Fibroblast of lung (primary cell): ENCODE data around the gene WNK2. TPM values are rescaled to one million over a fixed set of nuclear protein-coding genes. Genes with fewer than 3 reads are reported as not detected.

Source experiments
- DNase-seq, 2 donors: peaks; one replicate each; pipeline versions ENCODE4 v3.0.0 to v3.0.0-alpha.2; 2010; ENCODE audit warnings: low read depth in 2 of 2
- H2AFZ ChIP-seq: 2 replicates; pipeline ENCODE4 v1.5.1; 2012; ENCODE audit warnings: low read length, control low read depth, inconsistent platforms
- H3K27ac ChIP-seq: 2 replicates; pipeline ENCODE4 v1.5.1; 2011; ENCODE audit warnings: low read length, control low read depth; ENCODE audit not compliant: insufficient read depth
- H3K27me3 ChIP-seq: 2 replicates; pipeline ENCODE4 v1.5.1; 2011; ENCODE audit warnings: mild to moderate bottlenecking, low read length; ENCODE audit not compliant: control insufficient read depth, insufficient read depth
- H3K36me3 ChIP-seq: 2 replicates; pipeline ENCODE4 v1.5.1; 2011; ENCODE audit warnings: low read length; ENCODE audit not compliant: control insufficient read depth, insufficient read depth
- H3K4me1 ChIP-seq: 2 replicates; pipeline ENCODE4 v1.5.1; 2011; ENCODE audit warnings: low read length; ENCODE audit not compliant: control insufficient read depth, insufficient read depth; ENCODE audit errors: extremely low read depth
- H3K4me2 ChIP-seq: 2 replicates; pipeline ENCODE4 v1.5.1; 2011; ENCODE audit warnings: low read length, control low read depth; ENCODE audit not compliant: insufficient read depth; ENCODE audit errors: extremely low read depth
- H3K4me3 ChIP-seq, 4 experiments: fragments of 200-600 bp in 1 of 4; sonication (generic) in 1 of 4; replicated peaks in 1 of 4; 2 replicates each; pipeline ENCODE4 v1.5.1; 2011 to 2016; ENCODE audit warnings: low read length in 4 of 4, low read depth in 3 of 4, mild to moderate bottlenecking in 3 of 4, control low read depth in 2 of 4, inconsistent platforms in 1 of 4, mixed read lengths in 1 of 4; ENCODE audit not compliant: insufficient read depth in 1 of 4; ENCODE audit errors: control extremely low read depth in 1 of 4
- H3K79me2 ChIP-seq: 2 replicates; pipeline ENCODE4 v1.5.1; 2012; ENCODE audit warnings: mild to moderate bottlenecking, low read length, inconsistent platforms; ENCODE audit not compliant: control insufficient read depth, insufficient read depth
- H3K9ac ChIP-seq: 2 replicates; pipeline ENCODE4 v1.5.1; 2011; ENCODE audit warnings: mild to moderate bottlenecking, low read length, control low read depth; ENCODE audit not compliant: insufficient read depth
- H3K9me3 ChIP-seq: 2 replicates; pipeline ENCODE4 v1.5.1; 2012; ENCODE audit warnings: low read depth, low read length; ENCODE audit not compliant: control insufficient read depth, insufficient read depth
- H4K20me1 ChIP-seq: 2 replicates; pipeline ENCODE4 v1.5.1; 2011; ENCODE audit warnings: low read length; ENCODE audit not compliant: control insufficient read depth, insufficient read depth; ENCODE audit errors: extremely low read depth
- EZH2 ChIP-seq: IDR thresholded peaks from 2 replicates; pipeline ENCODE4 v1.5.1; 2012; ENCODE audit warnings: low read length, control low read depth, mild to moderate bottlenecking; ENCODE audit errors: missing control alignments
- polyA plus RNA-seq, 2 donors: library from polyadenylated mRNA; depleted of rRNA in 1 of 2; stranded (reverse) in 1 of 2; unstranded in 1 of 2; fragments of >200 nt; gene quantifications; 2 replicates each; pipeline ENCODE4 v1.2.1, GENCODE V29; 2011 to 2012; ENCODE audit warnings: missing spikeins in 1 of 2
- total RNA-seq: library from RNA; depleted of rRNA; stranded (reverse); fragments of >200 nt; gene quantifications from 2 replicates; pipeline ENCODE4 v1.2.1, GENCODE V29; 2014
- TF ChIP-seq, protein P1 (sequence below), 2 donors: IDR thresholded peaks in 1 of 2; conservative IDR thresholded peaks in 1 of 2; 1 replicate in 1 of 2; 2 replicates in 1 of 2; pipeline ENCODE4 v1.5.1; 2011 to 2012; ENCODE audit warnings: low read length in 2 of 2, control low read depth in 1 of 2, inconsistent platforms in 1 of 2, low read depth in 1 of 2, mild to moderate bottlenecking in 1 of 2

Gene WNK2
- total and polyA plus RNA-seq, 2 donors (not counting 1 experiment from before 2014, with no cell fraction given) = not detected

DNA sequence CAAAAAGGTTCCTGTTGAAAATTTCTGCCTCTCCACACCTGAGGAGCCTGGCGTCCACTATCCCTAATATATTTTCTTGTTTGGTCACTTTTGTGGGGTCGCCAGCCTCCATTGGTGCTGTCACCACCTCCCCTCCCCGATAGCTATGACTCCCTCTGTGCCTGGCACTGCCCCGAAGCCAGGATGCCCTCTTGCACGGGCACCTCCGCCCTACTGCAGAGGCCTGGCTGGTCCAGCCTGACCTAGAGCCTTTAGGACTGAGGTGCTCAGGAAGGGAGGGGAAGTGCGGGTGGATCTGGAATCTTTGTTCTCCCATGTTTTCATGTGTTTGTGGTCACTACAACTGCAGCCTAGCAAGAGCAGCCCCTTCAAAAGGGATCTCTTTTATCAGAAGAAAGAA lies 62.6 kb downstream of the WNK2 start:
- no peak for DNase-seq
- TF ChIP-seq EZH2 = no peak
- TF ChIP-seq, protein P1, sequence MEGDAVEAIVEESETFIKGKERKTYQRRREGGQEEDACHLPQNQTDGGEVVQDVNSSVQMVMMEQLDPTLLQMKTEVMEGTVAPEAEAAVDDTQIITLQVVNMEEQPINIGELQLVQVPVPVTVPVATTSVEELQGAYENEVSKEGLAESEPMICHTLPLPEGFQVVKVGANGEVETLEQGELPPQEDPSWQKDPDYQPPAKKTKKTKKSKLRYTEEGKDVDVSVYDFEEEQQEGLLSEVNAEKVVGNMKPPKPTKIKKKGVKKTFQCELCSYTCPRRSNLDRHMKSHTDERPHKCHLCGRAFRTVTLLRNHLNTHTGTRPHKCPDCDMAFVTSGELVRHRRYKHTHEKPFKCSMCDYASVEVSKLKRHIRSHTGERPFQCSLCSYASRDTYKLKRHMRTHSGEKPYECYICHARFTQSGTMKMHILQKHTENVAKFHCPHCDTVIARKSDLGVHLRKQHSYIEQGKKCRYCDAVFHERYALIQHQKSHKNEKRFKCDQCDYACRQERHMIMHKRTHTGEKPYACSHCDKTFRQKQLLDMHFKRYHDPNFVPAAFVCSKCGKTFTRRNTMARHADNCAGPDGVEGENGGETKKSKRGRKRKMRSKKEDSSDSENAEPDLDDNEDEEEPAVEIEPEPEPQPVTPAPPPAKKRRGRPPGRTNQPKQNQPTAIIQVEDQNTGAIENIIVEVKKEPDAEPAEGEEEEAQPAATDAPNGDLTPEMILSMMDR (conservative IDR thresholded peaks at IDR 0.05 in 1 of 2, IDR thresholded peaks at IDR 0.05 in 1 of 2; ENCODE audit: low read depth in 1 of 2, low read length in 2 of 2) = no peak
- Histone ChIP-seq H3K27me3 (no peaks in the 10 kb centered on the region), H3K9ac (no peak overlapping the region), H2AFZ (no peak overlapping the region), H3K36me3 (no peaks in the 10 kb centered on the region), H3K79me2 (no peaks in the 10 kb centered on the region), H4K20me1 (no peaks in the 10 kb centered on the region), H3K9me3 (no peaks in the 10 kb centered on the region), H3K27ac (no peak overlapping the region), H3K4me2 (no peak overlapping the region), H3K4me3 (no peak overlapping the region), H3K4me1 (no peaks in the 10 kb centered on the region)

GRCh38 chr9:93247099-93247865 lies 63.3 kb downstream of the WNK2 start:
- Histone ChIP-seq H3K4me1 (no peaks in the 10 kb centered on the region), H3K4me3 (no peak overlapping the region), H3K36me3 (no peaks in the 10 kb centered on the region), H2AFZ (no peak overlapping the region), H3K27ac (no peak overlapping the region), H3K4me2 (no peak overlapping the region), H3K79me2 (no peaks in the 10 kb centered on the region), H3K9ac (no peak overlapping the region), H3K9me3 (no peaks in the 10 kb centered on the region), H3K27me3 (no peaks in the 10 kb centered on the region), H4K20me1 (no peaks in the 10 kb centered on the region)
- DNase-seq = no peak
- TF ChIP-seq, protein P1 (conservative IDR thresholded peaks at IDR 0.05 in 1 of 2, IDR thresholded peaks at IDR 0.05 in 1 of 2; ENCODE audit: low read depth in 1 of 2, low read length in 2 of 2) = no peak
- TF ChIP-seq EZH2 = no peak

- Histone ChIP-seq H3K9me3 (no peaks in the 10 kb centered on the region), H2AFZ (no peak overlapping the region), H3K27ac (no peak overlapping the region), H3K9ac (no peak overlapping the region), H3K27me3 (no peaks in the 10 kb centered on the region), H3K36me3 (no peaks in the 10 kb centered on the region), H3K79me2 (no peaks in the 10 kb centered on the region), H3K4me1 (no peaks in the 10 kb centered on the region), H3K4me3 (no peak overlapping the region), H4K20me1 (no peaks in the 10 kb centered on the region), H3K4me2 (no peak overlapping the region)
- no peak for DNase-seq
- TF ChIP-seq, protein P1 (conservative IDR thresholded peaks at IDR 0.05 in 1 of 2, IDR thresholded peaks at IDR 0.05 in 1 of 2; ENCODE audit: low read depth in 1 of 2, low read length in 2 of 2) = no peak
- TF ChIP-seq EZH2 = no peak
Observed at GRCh38 chr9:93247892-93248291, 64.0 kb downstream of the WNK2 start.
